K562 (cell line): ENCODE results near the gene NUP98. TPM values are rescaled to one million over a fixed set of nuclear protein-coding genes. Genes with fewer than 3 reads are reported as not detected.

Experiments
- CEBPB ChIP-seq: fragments of 450-650 bp; IDR thresholded peaks from 2 replicates; pipeline ENCODE4 v1.6.1; 2016; ENCODE audit warnings: missing genetic modification characterization, missing compliant biosample characterization
- CEBPG ChIP-seq, 3 experiments: fragments of 200-800 bp in 1 of 3; sonication (Bioruptor generic) in 1 of 3; sonication (generic) in 1 of 3; formaldehyde crosslinking in 1 of 3; IDR thresholded peaks in 2 of 3; conservative IDR thresholded peaks in 1 of 3; 2 replicates each; pipeline versions ENCODE4 v1.6.1 to v1.8.0; 2016 to 2022; ENCODE audit warnings: missing compliant biosample characterization in 2 of 3, missing genetic modification characterization in 2 of 3, mild to moderate bottlenecking in 1 of 3, missing genetic modification reagents in 1 of 3
- CXXC5 ChIP-seq: fragments of 250-450 bp; sonication (Bioruptor Pico); IDR thresholded peaks from 2 replicates; pipeline ENCODE4 v1.8.0; 2022; ENCODE audit warnings: inconsistent platforms, mild to moderate bottlenecking, moderate library complexity
- HSF4 ChIP-seq: fragments of 250-450 bp; sonication (Bioruptor Pico); IDR thresholded peaks from 2 replicates; pipeline ENCODE4 v2.1.2; 2022; ENCODE audit warnings: mild to moderate bottlenecking, moderate library complexity, borderline replicate concordance
- JUND ChIP-seq, 2 experiments: IDR thresholded peaks; 2 replicates in 1 of 2; 3 replicates in 1 of 2; pipeline ENCODE4 v1.6.1; 2011; ENCODE audit warnings: borderline replicate concordance in 2 of 2, low read depth in 2 of 2, low read length in 2 of 2, improper control_type of control experiment in 1 of 2, missing biosample characterization in 1 of 2, missing genetic modification characterization in 1 of 2, missing genetic modification reagents in 1 of 2
- KDM4B ChIP-seq, 2 experiments: fragments of 450-650 bp in 1 of 2; sonication (generic) in 1 of 2; IDR thresholded peaks; 2 replicates each; pipeline ENCODE4 v1.6.1; 2016 to 2017; ENCODE audit warnings: borderline replicate concordance in 2 of 2, antibody characterized with exemption in 1 of 2, low read depth in 1 of 2, mild to moderate bottlenecking in 1 of 2
- KLF16 ChIP-seq: IDR thresholded peaks from 2 replicates; pipeline ENCODE4 v1.6.1; 2016; ENCODE audit warnings: antibody characterized with exemption
- POLR2A ChIP-seq: fragments of 450-650 bp; conservative IDR thresholded peaks from 2 replicates; pipeline ENCODE4 v1.6.1; 2016
- SMARCE1 ChIP-seq: fragments of 450-650 bp; IDR thresholded peaks from 2 replicates; pipeline ENCODE4 v1.7.1; 2016; ENCODE audit warnings: mild to moderate bottlenecking
- SOX6 ChIP-seq: fragments of 450-650 bp; IDR thresholded peaks from 2 replicates; pipeline ENCODE4 v1.6.1; 2014; ENCODE audit warnings: mild to moderate bottlenecking
- YY1 ChIP-seq, 3 experiments: IDR thresholded peaks; 2 replicates each; pipeline ENCODE4 v1.6.1; 2011; ENCODE audit warnings: low read length in 2 of 3, mild to moderate bottlenecking in 2 of 3, moderate library complexity in 2 of 3, borderline replicate concordance in 1 of 3, control low read depth in 1 of 3, low read depth in 1 of 3; ENCODE audit not compliant: insufficient read depth in 3 of 3, insufficient replicate concordance in 2 of 3, control insufficient read depth in 1 of 3, insufficient read length in 1 of 3; ENCODE audit errors: extremely low read depth in 1 of 3
- polyA plus RNA-seq, 8 experiments: library from polyadenylated mRNA; depleted of rRNA in 4 of 8; stranded (reverse) in 5 of 8; unstranded in 3 of 8; fragments of >200 nt; fragmentation: Nextera tagmentation in 2 of 8; fragmentation: Illumina TruSeq in 1 of 8; extraction: Ambion mirVana in 2 of 8; extraction: Trizol in 1 of 8; gene quantifications; 2 replicates each; pipeline versions ENCODE4 v1.2.1 to v1.2.3, GENCODE V29; 2011 to 2014; ENCODE audit warnings: inconsistent platforms in 1 of 8, missing spikeins in 1 of 8
- total RNA-seq, 7 experiments: library from RNA; depleted of rRNA in 6 of 7; stranded (reverse); fragments of >200 nt in 6 of 7; fragmentation: Illumina TruSeq in 2 of 7; extraction: Trizol in 2 of 7; gene quantifications; 2 replicates each; pipeline versions ENCODE4 v1.2.1 to v1.2.3, GENCODE V29; 2011 to 2021; ENCODE audit warnings: low replicate concordance in 1 of 7
- TF ChIP-seq, protein P1 (sequence below): fragments of 450-650 bp; formaldehyde crosslinking; IDR thresholded peaks from 2 replicates; pipeline ENCODE4 v1.4.0; 2022; ENCODE audit warnings: missing genetic modification characterization
- TF ChIP-seq, protein P2 (sequence below): fragments of 250-450 bp; sonication (Bioruptor Pico); IDR thresholded peaks from 2 replicates; pipeline ENCODE4 v1.5.0; 2020; ENCODE audit warnings: mild to moderate bottlenecking, borderline replicate concordance
- TF ChIP-seq, protein P3 (sequence below): fragments of 450-650 bp; formaldehyde crosslinking; IDR thresholded peaks from 2 replicates; pipeline ENCODE4 v1.4.0; 2020; ENCODE audit warnings: mild to moderate bottlenecking, moderate library complexity
- TF ChIP-seq, protein P4 (sequence below): fragments of 450-650 bp; formaldehyde crosslinking; IDR thresholded peaks from 2 replicates; pipeline ENCODE4 v1.4.0; 2022; ENCODE audit warnings: mild to moderate bottlenecking, moderate library complexity
- TF ChIP-seq, protein P5 (sequence below), 2 experiments: IDR thresholded peaks; 2 replicates each; pipeline ENCODE4 v1.6.1; 2011; ENCODE audit warnings: borderline replicate concordance in 1 of 2, control low read depth in 1 of 2, low read depth in 1 of 2, low read length in 1 of 2, mild to moderate bottlenecking in 1 of 2, mixed read lengths in 1 of 2, moderate library complexity in 1 of 2; ENCODE audit not compliant: insufficient read depth in 1 of 2, insufficient read length in 1 of 2, poor library complexity in 1 of 2, severe bottlenecking in 1 of 2; ENCODE audit errors: extremely low read depth in 1 of 2
- TF ChIP-seq, protein P6 (sequence below): sonication (generic); IDR thresholded peaks from 2 replicates; pipeline ENCODE4 v1.6.1; 2016

NUP98 gene
- total and polyA plus RNA-seq, 9 of the 15 experiments (the other 6 are each of a cell fraction or from before 2014, with no cell fraction given) = 45.1 to 196 (median 130) TPM

DNA sequence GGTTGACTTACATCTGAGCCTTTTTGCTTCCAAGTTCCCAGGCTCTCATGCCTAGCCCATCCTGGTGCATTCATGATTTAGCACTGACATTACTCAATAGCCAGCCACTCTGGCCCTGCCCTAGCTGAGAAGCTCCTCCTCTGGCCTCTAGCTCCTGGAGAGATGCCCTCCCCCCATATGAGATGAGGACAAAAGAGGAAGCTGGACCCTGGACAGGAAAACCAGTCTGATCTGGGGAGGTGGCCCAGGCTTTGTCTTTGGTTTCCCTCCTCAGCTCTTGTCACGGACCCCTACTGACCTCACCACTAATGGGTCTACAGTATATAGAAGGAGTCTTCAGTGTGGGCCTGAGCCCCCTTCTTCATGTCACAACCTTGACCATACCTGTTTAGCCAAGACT, 40.4 kb upstream of the NUP98 start (continued):
- TF ChIP-seq, protein P1, sequence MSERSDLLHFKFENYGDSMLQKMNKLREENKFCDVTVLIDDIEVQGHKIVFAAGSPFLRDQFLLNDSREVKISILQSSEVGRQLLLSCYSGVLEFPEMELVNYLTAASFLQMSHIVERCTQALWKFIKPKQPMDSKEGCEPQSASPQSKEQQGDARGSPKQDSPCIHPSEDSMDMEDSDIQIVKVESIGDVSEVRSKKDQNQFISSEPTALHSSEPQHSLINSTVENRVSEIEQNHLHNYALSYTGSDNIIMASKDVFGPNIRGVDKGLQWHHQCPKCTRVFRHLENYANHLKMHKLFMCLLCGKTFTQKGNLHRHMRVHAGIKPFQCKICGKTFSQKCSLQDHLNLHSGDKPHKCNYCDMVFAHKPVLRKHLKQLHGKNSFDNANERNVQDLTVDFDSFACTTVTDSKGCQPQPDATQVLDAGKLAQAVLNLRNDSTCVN (CRISPR knock-in tag) = no peak
- TF ChIP-seq SOX6 (peak; percentile 71; the same call in 1 of the 2 replicates), CEBPB (tag) (peak; percentile 95), SMARCE1 (peak; percentile 46; the same call in 1 of the 2 replicates), POLR2A (peak; percentile 48; the same call in 1 of the 2 replicates), YY1 (IDR thresholded peaks at IDR 0.05; ENCODE audit: borderline replicate concordance in 1 of 3, control insufficient read depth in 1 of 3, extremely low read depth in 1 of 3, insufficient read depth in 3 of 3, insufficient read length in 1 of 3, insufficient replicate concordance in 2 of 3, low read depth in 1 of 3, low read length in 2 of 3) (peak in 1 of 3 experiments; percentile 31), KLF16 (0 out of 2 replicates have a peak, but pooled peaks have one; percentile 9), JUND (IDR thresholded peaks at IDR 0.05; ENCODE audit: borderline replicate concordance, low read depth, low read length) (peak; percentile 62; the same call in 1 of the 2 replicates), JUND (tag; IDR thresholded peaks at IDR 0.05; ENCODE audit: borderline replicate concordance, low read depth, low read length) (no peak; the same call in 2 of the 3 replicates), KDM4B (IDR thresholded peaks at IDR 0.05; ENCODE audit: borderline replicate concordance in 2 of 2, low read depth in 1 of 2) (peak in 1 of 2 experiments; percentile 25; a peak in 1 of 4 replicates), CXXC5 (CRISPR knock-in tag) (0 out of 2 replicates have a peak, but pooled peaks have one; percentile 11), CEBPG (CRISPR knock-in tag; IDR thresholded peaks at IDR 0.05) (peak; percentile 86), CEBPG (tag; conservative IDR thresholded peaks at IDR 0.05 in 1 of 2, IDR thresholded peaks at IDR 0.05 in 1 of 2) (peak; percentile 58 to 89; a peak in 3 of 4 replicates), HSF4 (CRISPR knock-in tag) (no peak)
- TF ChIP-seq, protein P2, sequence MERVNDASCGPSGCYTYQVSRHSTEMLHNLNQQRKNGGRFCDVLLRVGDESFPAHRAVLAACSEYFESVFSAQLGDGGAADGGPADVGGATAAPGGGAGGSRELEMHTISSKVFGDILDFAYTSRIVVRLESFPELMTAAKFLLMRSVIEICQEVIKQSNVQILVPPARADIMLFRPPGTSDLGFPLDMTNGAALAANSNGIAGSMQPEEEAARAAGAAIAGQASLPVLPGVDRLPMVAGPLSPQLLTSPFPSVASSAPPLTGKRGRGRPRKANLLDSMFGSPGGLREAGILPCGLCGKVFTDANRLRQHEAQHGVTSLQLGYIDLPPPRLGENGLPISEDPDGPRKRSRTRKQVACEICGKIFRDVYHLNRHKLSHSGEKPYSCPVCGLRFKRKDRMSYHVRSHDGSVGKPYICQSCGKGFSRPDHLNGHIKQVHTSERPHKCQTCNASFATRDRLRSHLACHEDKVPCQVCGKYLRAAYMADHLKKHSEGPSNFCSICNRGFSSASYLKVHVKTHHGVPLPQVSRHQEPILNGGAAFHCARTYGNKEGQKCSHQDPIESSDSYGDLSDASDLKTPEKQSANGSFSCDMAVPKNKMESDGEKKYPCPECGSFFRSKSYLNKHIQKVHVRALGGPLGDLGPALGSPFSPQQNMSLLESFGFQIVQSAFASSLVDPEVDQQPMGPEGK (CRISPR knock-in tag) = no peak
- TF ChIP-seq, protein P3, sequence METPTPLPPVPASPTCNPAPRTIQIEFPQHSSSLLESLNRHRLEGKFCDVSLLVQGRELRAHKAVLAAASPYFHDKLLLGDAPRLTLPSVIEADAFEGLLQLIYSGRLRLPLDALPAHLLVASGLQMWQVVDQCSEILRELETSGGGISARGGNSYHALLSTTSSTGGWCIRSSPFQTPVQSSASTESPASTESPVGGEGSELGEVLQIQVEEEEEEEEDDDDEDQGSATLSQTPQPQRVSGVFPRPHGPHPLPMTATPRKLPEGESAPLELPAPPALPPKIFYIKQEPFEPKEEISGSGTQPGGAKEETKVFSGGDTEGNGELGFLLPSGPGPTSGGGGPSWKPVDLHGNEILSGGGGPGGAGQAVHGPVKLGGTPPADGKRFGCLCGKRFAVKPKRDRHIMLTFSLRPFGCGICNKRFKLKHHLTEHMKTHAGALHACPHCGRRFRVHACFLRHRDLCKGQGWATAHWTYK (CRISPR knock-in tag) = 0 out of 2 replicates have a peak, but pooled peaks have one; percentile 22
- TF ChIP-seq, protein P4, sequence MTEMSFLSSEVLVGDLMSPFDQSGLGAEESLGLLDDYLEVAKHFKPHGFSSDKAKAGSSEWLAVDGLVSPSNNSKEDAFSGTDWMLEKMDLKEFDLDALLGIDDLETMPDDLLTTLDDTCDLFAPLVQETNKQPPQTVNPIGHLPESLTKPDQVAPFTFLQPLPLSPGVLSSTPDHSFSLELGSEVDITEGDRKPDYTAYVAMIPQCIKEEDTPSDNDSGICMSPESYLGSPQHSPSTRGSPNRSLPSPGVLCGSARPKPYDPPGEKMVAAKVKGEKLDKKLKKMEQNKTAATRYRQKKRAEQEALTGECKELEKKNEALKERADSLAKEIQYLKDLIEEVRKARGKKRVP = no peak; the same call in 1 of the 2 replicates
- TF ChIP-seq, protein P5, sequence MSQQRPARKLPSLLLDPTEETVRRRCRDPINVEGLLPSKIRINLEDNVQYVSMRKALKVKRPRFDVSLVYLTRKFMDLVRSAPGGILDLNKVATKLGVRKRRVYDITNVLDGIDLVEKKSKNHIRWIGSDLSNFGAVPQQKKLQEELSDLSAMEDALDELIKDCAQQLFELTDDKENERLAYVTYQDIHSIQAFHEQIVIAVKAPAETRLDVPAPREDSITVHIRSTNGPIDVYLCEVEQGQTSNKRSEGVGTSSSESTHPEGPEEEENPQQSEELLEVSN (IDR thresholded peaks at IDR 0.05; ENCODE audit: borderline replicate concordance in 1 of 2, extremely low read depth in 1 of 2, insufficient read depth in 1 of 2, insufficient read length in 1 of 2, low read depth in 1 of 2, low read length in 1 of 2, poor library complexity in 1 of 2, severe bottlenecking in 1 of 2) = peak in 1 of 2 experiments; percentile 23
- TF ChIP-seq, protein P6, sequence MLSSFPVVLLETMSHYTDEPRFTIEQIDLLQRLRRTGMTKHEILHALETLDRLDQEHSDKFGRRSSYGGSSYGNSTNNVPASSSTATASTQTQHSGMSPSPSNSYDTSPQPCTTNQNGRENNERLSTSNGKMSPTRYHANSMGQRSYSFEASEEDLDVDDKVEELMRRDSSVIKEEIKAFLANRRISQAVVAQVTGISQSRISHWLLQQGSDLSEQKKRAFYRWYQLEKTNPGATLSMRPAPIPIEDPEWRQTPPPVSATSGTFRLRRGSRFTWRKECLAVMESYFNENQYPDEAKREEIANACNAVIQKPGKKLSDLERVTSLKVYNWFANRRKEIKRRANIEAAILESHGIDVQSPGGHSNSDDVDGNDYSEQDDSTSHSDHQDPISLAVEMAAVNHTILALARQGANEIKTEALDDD = 0 out of 2 replicates have a peak, but pooled peaks have one; percentile 44
